WI38 (cell line): ENCODE data around the gene KIF26B.

Source experiments
- H3K4me3 ChIP-seq: 2 replicates; pipeline ENCODE4 v1.5.1; 2011; ENCODE audit warnings: low read depth, mild to moderate bottlenecking, control low read depth, low read length
- CTCF ChIP-seq: IDR thresholded peaks from 2 replicates; pipeline ENCODE4 v1.5.1; 2012; ENCODE audit warnings: low read depth, mild to moderate bottlenecking, control low read depth, low read length

The KIF26B gene

GRCh38 chr1:245386297-245386971 lies 231.6 kb downstream of the KIF26B start:
- no peak for TF ChIP-seq CTCF
- no peak overlapping the region for H3K4me3 ChIP-seq

DNA sequence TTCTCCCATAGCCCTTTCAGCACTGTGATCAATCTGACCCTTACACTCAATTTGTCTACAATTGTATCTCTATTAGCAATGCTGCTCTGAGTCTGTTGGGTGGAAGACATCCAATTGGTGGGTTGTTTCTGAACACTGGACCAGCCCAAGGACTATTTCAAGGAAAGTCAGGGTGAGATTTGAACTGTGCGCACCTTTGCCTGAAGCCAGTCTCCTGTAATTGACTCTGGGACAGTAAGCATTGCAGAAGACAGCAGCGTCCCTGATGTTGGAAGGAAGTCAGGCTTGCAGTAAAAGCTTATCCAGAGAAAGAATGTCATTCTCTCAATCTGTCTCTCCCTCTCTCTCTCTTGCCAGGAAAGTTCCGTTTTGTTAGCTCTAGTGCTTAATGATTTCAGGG lies 233.9 kb downstream of the KIF26B start:
- TF ChIP-seq CTCF, result no peak
- no peak overlapping the region for H3K4me3 ChIP-seq

DNA sequence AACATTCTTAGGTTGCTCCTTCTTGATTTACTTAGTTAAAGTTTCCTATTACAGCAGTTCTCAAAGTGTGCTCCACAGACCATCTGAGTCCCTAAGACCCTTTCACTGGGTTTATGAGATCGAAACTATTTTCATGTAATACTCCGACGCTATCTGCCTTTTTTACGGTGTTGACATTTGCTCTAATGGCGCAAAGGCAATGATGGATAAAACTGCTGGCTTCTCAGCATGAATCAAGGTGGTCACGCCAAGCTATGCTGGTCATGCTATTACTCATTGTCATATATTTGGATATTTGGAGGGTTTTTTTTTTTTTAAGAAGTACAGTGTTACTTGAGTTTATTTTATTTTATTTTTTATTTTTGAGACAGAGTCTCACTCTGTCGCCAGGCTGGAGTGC lies 235.1 kb downstream of the KIF26B start:
- H3K4me3 ChIP-seq, result no peak overlapping the region
- TF ChIP-seq CTCF, result no peak

DNA sequence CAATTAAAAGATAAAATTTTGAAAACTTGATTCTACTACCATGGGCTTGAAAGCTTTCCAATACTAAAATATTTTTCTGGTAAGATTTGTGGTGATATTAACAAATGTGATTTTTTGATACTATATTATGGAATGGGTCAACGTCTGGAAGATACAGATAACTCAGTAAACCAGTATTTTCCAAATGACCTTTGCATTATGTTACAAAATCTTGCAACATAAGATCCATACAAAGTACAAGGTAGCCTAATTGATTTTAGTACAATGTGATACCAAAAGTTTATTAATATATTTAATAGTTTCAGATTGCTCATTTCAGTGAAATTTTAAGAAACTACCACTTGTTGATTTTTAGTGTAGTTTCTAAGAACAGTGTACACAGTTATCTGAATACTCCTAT lies 236.2 kb downstream of the KIF26B start:
- no peak for TF ChIP-seq CTCF
- H3K4me3 ChIP-seq, result no peak overlapping the region

DNA sequence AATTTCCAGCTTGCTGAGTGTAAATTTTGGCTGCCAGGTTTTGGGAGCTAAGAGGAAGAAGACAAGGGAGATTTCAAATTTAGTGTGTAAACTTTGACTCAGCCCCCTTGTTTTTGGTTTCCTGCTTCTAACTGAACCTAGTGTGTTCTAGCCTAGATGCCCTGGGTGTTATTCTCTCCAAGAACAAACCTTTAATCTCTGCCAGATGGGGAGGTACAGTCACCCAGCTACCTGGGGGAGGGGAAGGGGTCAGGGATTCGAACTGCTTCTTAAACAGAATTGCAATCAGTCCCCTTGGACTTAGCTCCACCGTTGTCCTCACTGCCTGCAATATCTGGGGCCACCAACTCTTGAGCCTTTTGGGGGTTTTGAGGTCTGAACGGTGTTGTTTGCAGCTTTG lies 238.9 kb downstream of the KIF26B start:
- H3K4me3 ChIP-seq, result no peak overlapping the region
- no peak for TF ChIP-seq CTCF

DNA sequence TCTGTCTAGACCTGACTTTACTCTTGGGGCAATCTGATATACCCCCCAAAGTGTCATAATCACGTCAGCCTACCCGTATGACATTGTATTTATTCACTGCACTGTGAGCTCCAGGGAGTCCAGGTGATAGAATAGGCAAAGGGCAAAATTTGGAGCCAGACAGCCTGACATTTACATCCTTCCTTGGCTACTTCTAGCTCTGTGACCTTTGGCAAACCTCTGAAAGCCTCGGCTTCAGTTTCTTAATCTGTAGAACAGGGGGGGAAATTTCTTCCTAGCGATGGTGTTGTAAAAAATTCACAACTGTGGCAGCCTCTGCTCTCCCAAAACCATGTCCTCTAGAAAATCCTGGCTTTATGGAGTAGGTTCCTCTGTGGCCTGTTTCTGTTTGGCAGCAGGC lies 240.9 kb downstream of the KIF26B start:
- H3K4me3 ChIP-seq, result no peak overlapping the region
- TF ChIP-seq CTCF, result no peak

DNA sequence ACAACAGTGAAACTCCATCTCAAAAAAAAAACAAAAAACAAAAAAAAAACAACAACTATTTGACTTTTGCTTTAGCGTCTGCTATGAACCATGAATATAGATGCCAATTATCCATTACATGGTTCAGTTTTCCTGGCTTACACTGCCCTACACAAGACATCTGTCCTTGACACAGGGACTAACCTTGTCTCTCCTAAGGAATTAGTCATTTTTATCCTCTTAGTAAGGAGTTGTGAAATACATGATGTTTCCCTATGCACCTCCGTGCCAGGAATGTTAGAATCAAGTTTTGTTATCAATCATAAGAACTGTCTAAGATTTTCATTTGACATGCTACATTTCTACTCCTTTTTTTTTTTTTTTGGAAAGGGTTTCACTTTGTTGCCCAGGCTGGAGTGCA lies 241.8 kb downstream of the KIF26B start:
- TF ChIP-seq CTCF, result no peak
- H3K4me3 ChIP-seq, result no peak overlapping the region
